Testis (tissue), 5 donors: ENCODE data around the gene THADA. TPM values are rescaled to one million over a fixed set of nuclear protein-coding genes. Genes with fewer than 3 reads are reported as not detected.

Experiments used
- DNase-seq: peaks from one replicate; pipeline ENCODE4 v3.0.0-alpha.2; 2019
- H3K27ac ChIP-seq, 2 donors: fragments of 200-600 bp; sonication (generic); one replicate each; pipeline ENCODE4 v1.5.1; 2019
- H3K27me3 ChIP-seq: fragments of 200-600 bp; sonication (generic); one replicate; pipeline ENCODE4 v1.5.1; 2019
- H3K36me3 ChIP-seq: fragments of 200-600 bp; sonication (generic); one replicate; pipeline ENCODE4 v1.5.1; 2017; ENCODE audit warnings: low read depth; ENCODE audit errors: missing control alignments
- H3K4me1 ChIP-seq: fragments of 200-600 bp; sonication (generic); one replicate; pipeline ENCODE4 v1.5.1; 2019
- H3K4me3 ChIP-seq, 2 donors: fragments of 200-600 bp; sonication (generic); one replicate each; pipeline ENCODE4 v1.5.1; 2017 to 2019
- H3K9me3 ChIP-seq: fragments of 200-600 bp; sonication (generic); one replicate; pipeline ENCODE4 v1.5.1; 2017
- POLR2A ChIP-seq: fragments of 450-650 bp; IDR thresholded peaks from one replicate; pipeline ENCODE4 v1.6.1; 2017; ENCODE audit warnings: antibody characterized with exemption, mild to moderate bottlenecking, moderate library complexity
- WGBS, 2 donors: methylation state at CpG; one replicate each; pipeline ENCODE4 v1.1.5; 2018; 5-methylcytosine and 5-hydroxymethylcytosine counted together
- intact Hi-C: fragments of 100-400 bp; cut with DNase I; formaldehyde crosslinking; loops from one replicate; pipeline ENCODE4 v1.15.1; 2023; ENCODE audit warnings: low total_unique reads
- long read RNA-seq, 2 donors: transcript quantifications; one replicate each; lab custom pipeline, GENCODE V29; 2026
- polyA plus RNA-seq: library from polyadenylated mRNA; stranded (reverse); fragments of 350-450 nt; fragmentation: Illumina TruSeq; extraction: RNeasy Lipid Tissue Mini Kit (QIAGEN cat#74804); gene quantifications from one replicate; pipeline ENCODE4 v1.2.3, GENCODE V29; 2014; ENCODE audit warnings: low read depth, low replicate concordance; ENCODE audit not compliant: insufficient read depth
- total RNA-seq, 2 donors: library from RNA; depleted of rRNA; stranded (reverse); fragments of >200 nt; gene quantifications; one replicate each; pipeline ENCODE4 v1.2.3, GENCODE V29; 2016
- TF ChIP-seq, protein P1 (sequence below), 3 experiments: fragments of 450-650 bp in 2 of 3; fragments of 200-600 bp in 1 of 3; sonication (generic) in 1 of 3; IDR thresholded peaks; one replicate each; pipeline ENCODE4 v1.5.1; 2016 to 2019; ENCODE audit warnings: antibody characterized with exemption in 3 of 3, mild to moderate bottlenecking in 2 of 3, moderate library complexity in 1 of 3

The THADA gene, protein sequence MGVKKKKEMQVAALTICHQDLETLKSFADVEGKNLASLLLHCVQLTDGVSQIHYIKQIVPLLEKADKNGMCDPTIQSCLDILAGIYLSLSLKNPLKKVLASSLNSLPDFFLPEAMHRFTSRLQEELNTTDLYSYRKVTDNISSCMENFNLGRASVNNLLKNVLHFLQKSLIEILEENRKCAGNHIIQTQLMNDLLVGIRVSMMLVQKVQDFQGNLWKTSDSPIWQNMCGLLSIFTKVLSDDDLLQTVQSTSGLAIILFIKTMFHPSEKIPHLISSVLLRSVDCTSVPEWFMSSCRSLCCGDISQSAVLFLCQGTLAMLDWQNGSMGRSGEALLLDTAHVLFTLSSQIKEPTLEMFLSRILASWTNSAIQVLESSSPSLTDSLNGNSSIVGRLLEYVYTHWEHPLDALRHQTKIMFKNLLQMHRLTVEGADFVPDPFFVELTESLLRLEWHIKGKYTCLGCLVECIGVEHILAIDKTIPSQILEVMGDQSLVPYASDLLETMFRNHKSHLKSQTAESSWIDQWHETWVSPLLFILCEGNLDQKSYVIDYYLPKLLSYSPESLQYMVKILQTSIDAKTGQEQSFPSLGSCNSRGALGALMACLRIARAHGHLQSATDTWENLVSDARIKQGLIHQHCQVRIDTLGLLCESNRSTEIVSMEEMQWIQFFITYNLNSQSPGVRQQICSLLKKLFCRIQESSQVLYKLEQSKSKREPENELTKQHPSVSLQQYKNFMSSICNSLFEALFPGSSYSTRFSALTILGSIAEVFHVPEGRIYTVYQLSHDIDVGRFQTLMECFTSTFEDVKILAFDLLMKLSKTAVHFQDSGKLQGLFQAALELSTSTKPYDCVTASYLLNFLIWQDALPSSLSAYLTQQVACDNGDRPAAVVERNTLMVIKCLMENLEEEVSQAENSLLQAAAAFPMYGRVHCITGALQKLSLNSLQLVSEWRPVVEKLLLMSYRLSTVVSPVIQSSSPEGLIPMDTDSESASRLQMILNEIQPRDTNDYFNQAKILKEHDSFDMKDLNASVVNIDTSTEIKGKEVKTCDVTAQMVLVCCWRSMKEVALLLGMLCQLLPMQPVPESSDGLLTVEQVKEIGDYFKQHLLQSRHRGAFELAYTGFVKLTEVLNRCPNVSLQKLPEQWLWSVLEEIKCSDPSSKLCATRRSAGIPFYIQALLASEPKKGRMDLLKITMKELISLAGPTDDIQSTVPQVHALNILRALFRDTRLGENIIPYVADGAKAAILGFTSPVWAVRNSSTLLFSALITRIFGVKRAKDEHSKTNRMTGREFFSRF (N-terminal part only)
- 10 to 100 TPM; 39.5 to 43.9 TPM for total RNA-seq
- 29.5 TPM for polyA plus RNA-seq
- long read RNA-seq, donor 1, full-length matches to known transcripts = 4 of 4 reads
- long read RNA-seq, donor 1, partial matches to known transcripts = 0 of 4 reads
- long read RNA-seq, donor 1, other reads (novel, unspliced or antisense) = 0 of 4 reads
- long read RNA-seq, donor 2 = 0 reads

DNA sequence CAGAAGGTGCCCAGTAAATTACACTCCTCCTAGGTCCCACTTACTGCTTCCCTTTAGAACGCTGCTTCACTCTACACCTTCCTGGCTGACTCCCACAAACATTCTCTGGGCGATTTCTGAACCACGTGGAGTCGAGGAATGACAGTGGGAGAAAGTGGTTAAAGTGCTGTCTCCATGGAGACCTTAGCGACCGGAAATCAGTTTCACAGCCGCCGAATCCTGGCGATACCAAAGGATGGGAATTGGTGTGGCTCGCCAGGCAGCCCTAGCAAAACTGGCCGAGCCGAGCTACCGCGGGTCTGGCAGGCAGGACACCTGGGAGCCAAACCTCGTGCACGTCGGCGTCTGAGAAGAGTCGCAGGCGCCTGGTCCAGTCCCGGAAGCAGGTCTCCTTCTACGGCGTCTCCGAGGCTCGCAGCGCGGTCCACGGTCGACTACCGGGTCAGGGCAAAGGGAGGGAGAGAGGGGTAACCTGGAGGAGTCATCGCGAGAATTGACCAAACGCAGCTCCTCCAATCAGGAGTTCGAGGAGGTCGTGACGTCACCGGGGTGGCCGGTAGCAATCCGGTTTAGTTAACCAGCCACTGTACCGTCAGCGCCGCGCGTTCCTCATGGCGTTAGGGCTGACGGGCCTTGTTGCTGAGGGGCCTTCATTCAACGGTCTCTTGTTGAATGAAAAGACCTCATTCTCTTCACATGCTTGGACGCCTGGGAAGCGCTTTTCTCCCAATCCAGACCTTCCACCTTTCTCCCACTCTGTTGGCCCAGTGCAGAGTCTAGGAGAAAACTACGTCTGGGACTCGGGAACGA is at the start of gene THADA:
TSS of gene THADA (minus strand) at position 436 of the 810 bp plus-strand sequence. CDS start 3,646 bp downstream, outside the sequence.
- Histone ChIP-seq H3K4me1 (peaks cover 9% of the 10 kb centered on the region), H3K9me3 (no peaks in the 10 kb centered on the region), H3K36me3 (no peaks in the 10 kb centered on the region), H3K27ac (peak within 1 kb of the TSS; percentile 89 to 94), H3K4me3 (peak within 1 kb of the TSS; percentile 90 to 92), H3K27me3 (no peaks in the 10 kb centered on the region)
- DNase-seq = peak; percentile 100
- intact Hi-C loops = no loop called here
- peak; percentile 80 for TF ChIP-seq POLR2A
- TF ChIP-seq, protein P1, sequence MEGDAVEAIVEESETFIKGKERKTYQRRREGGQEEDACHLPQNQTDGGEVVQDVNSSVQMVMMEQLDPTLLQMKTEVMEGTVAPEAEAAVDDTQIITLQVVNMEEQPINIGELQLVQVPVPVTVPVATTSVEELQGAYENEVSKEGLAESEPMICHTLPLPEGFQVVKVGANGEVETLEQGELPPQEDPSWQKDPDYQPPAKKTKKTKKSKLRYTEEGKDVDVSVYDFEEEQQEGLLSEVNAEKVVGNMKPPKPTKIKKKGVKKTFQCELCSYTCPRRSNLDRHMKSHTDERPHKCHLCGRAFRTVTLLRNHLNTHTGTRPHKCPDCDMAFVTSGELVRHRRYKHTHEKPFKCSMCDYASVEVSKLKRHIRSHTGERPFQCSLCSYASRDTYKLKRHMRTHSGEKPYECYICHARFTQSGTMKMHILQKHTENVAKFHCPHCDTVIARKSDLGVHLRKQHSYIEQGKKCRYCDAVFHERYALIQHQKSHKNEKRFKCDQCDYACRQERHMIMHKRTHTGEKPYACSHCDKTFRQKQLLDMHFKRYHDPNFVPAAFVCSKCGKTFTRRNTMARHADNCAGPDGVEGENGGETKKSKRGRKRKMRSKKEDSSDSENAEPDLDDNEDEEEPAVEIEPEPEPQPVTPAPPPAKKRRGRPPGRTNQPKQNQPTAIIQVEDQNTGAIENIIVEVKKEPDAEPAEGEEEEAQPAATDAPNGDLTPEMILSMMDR (IDR thresholded peaks at IDR 0.05) = no peak
- 0% methylated on average over 24 to 41 of the region's 52 CpGs for WGBS, 2 donors

DNA sequence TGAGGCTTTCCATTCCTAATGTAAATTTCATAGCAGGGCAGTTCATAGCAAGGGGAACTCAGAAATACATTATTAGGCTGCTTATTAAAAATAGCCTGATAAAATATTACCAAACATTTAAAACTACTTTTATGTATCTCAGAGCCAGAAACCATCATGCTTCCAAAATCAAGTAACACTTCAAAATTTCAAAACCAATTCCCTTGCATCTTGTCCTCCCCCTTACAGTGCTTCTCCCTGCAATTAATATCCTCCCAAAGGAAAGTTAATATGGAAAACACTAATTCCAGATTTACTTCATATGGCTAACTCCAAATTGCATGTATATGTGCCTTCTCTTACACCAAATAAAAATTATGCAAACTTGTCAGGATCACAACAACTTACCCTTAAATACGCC is 47.8 kb upstream of the THADA start:
- 87 to 89% methylated on average over 1 of the region's 1 CpG for WGBS, 2 donors
- Histone ChIP-seq H3K4me1 (peaks cover 5% of the 10 kb centered on the region), H3K4me3 (no peak overlapping the region), H3K27me3 (no peaks in the 10 kb centered on the region), H3K9me3 (no peaks in the 10 kb centered on the region), H3K36me3 (no peaks in the 10 kb centered on the region), H3K27ac (no peak overlapping the region)
- TF ChIP-seq, protein P1 (IDR thresholded peaks at IDR 0.05) = no peak
- no peak for TF ChIP-seq POLR2A
- no peak for DNase-seq
- intact Hi-C loops = no loop called here

DNA sequence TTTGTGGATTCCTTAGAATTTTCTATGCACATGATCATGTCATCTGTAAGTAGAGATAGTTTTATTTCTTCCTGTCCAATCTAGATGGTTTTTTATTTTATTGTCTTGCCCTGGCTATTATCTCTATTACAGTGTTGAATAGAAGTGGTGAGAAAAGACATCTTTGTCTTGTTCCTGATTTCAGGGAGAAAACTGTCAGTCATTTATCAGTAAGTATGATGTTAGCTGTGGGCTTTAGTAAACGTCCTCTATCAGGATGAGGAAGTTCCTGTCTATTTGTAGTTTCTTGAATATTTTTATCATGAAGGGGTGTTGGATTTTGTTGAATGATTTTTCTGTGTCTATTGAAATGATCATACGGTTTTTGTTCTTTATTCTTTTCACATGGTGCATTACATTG is 46.5 kb upstream of the THADA start:
- no peaks in the 10 kb centered on the region for H3K27me3 ChIP-seq
- H3K9me3 ChIP-seq = no peaks in the 10 kb centered on the region
- peaks cover 5% of the 10 kb centered on the region for H3K4me1 ChIP-seq
- 48 to 56% methylated on average over 2 of the region's 2 CpGs for WGBS, 2 donors
- H3K36me3 ChIP-seq = no peaks in the 10 kb centered on the region
- no peak overlapping the region for H3K4me3 ChIP-seq
- no peak overlapping the region for H3K27ac ChIP-seq
- DNase-seq = no peak
- no peak for TF ChIP-seq POLR2A
- TF ChIP-seq, protein P1 (IDR thresholded peaks at IDR 0.05) = no peak
- intact Hi-C loops = no loop called here
